ENCODE results near the gene MYO18B. TPM values are rescaled to one million over a fixed set of nuclear protein-coding genes. Genes with fewer than 3 reads are reported as not detected.

The MYO18B gene
- total RNA-seq, 1 donor from 2014 or later, result not detected

DNA sequence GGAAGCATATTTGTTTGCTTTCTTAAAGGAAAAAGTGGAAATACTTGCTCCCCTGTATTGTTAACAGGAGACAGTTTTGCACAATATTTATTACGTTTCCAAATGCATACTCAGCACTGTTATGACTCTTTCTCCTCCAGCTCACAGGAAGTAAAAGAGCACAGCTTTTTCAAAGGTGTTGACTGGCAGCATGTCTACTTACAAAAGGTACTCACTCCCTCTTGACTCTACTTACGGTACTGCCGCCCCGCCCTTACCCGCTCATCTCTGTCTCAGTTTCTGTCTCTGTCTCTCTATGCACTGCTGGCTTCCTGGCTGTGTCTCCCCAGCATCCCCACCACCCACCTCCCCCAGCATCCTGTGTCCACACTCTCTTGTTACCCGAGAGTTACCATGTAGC is 32.2 kb upstream of the MYO18B start:
- Histone ChIP-seq H3K4me1 (no peaks in the 10 kb centered on the region), H3K4me3 (no peak overlapping the region), H3K9me3 (no peaks in the 10 kb centered on the region), H3K27ac (no peak overlapping the region), H3K36me3 (peaks cover 49% of the 10 kb centered on the region), H3K27me3 (ENCODE audit: low read depth) (no peaks in the 10 kb centered on the region)
- no peak for DNase-seq
- ATAC-seq, result no peak
- TF ChIP-seq, protein P1, sequence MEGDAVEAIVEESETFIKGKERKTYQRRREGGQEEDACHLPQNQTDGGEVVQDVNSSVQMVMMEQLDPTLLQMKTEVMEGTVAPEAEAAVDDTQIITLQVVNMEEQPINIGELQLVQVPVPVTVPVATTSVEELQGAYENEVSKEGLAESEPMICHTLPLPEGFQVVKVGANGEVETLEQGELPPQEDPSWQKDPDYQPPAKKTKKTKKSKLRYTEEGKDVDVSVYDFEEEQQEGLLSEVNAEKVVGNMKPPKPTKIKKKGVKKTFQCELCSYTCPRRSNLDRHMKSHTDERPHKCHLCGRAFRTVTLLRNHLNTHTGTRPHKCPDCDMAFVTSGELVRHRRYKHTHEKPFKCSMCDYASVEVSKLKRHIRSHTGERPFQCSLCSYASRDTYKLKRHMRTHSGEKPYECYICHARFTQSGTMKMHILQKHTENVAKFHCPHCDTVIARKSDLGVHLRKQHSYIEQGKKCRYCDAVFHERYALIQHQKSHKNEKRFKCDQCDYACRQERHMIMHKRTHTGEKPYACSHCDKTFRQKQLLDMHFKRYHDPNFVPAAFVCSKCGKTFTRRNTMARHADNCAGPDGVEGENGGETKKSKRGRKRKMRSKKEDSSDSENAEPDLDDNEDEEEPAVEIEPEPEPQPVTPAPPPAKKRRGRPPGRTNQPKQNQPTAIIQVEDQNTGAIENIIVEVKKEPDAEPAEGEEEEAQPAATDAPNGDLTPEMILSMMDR (IDR thresholded peaks at IDR 0.05), result no peak
- intact Hi-C loops (cut with DNase I), result no loop called here

- DNase-seq (no peak), ATAC-seq (no peak)
- H3K4me3 ChIP-seq, result no peak overlapping the region
- H3K36me3 ChIP-seq, result peaks cover 51% of the 10 kb centered on the region
- no peaks in the 10 kb centered on the region for H3K4me1 ChIP-seq
- intact Hi-C loops (cut with DNase I), result no loop called here
- TF ChIP-seq, protein P1 (IDR thresholded peaks at IDR 0.05), result no peak
- no peak overlapping the region for H3K27ac ChIP-seq
- H3K27me3 ChIP-seq (ENCODE audit: low read depth), result no peaks in the 10 kb centered on the region
- no peaks in the 10 kb centered on the region for H3K9me3 ChIP-seq
These were observed 31.5 kb upstream of the MYO18B start for GRCh38 chr22:25710501-25710900.

DNA sequence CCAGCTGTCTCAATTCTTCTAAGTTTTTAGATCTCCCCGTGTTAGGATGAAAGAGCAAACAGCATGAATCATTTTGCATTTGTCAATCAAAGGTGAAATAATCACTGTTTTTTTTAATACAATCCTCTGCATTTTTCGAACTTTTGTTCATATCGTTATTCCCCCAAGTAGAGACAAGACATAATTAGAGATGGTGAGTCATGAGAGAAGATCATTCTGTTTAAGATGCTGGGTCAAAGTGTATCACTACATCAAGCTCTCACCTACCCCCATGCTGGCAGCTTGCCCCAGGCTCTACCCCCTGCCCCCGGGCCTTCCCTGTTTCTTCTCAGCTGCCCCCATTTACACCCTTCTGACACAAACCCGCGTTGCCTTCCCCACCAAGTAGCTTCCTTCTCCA is 30.5 kb upstream of the MYO18B start:
- TF ChIP-seq, protein P1 (IDR thresholded peaks at IDR 0.05), result no peak
- ATAC-seq, result no peak
- intact Hi-C loops (cut with DNase I), result no loop called here
- Histone ChIP-seq H3K36me3 (peaks cover 55% of the 10 kb centered on the region), H3K9me3 (no peaks in the 10 kb centered on the region), H3K4me1 (no peaks in the 10 kb centered on the region), H3K27ac (no peak overlapping the region), H3K4me3 (no peak overlapping the region), H3K27me3 (ENCODE audit: low read depth) (no peaks in the 10 kb centered on the region)
- DNase-seq, result no peak

DNA sequence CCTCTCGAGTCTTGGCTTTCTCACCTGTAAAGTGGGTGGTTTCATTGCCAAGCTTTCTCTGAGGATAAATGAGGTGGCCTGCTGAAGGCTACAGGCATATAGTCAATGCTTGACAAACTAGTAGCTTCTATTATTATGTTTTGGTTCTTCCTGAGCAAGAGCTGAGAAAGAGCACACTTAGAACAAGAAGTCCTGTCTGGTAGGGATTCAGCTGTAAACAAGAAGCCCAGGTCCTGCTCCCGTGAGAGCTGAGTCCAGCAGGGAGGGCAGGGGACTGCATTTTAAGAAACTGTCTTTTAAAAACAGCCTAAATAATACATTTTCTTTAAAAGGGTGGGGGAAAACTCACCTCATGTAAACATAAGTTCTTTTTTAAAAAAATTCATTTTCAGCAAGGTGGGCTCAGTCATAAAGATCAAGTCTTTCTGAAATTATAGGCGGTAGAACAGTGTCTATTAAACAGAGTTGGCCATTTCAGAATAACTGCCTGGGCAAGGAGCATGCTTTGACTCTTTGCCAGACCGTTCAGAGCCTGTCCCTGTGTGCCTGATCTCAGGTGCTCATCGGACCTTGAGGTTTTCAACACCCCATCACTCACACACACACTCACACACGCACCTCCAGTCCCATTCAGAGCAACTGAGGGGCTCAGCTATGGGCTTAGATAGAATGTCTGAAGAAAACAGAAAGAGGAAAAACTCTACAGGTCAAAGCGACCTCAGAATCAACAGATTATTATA is 29.2 kb upstream of the MYO18B start:
- DNase-seq, result no peak
- intact Hi-C loops (cut with DNase I), result no loop called here
- Histone ChIP-seq H3K4me1 (no peaks in the 10 kb centered on the region), H3K36me3 (peaks cover 58% of the 10 kb centered on the region), H3K27me3 (ENCODE audit: low read depth) (no peaks in the 10 kb centered on the region), H3K27ac (no peak overlapping the region), H3K4me3 (no peak overlapping the region), H3K9me3 (no peaks in the 10 kb centered on the region)
- no peak for ATAC-seq
- TF ChIP-seq, protein P1 (IDR thresholded peaks at IDR 0.05), result no peak

DNA sequence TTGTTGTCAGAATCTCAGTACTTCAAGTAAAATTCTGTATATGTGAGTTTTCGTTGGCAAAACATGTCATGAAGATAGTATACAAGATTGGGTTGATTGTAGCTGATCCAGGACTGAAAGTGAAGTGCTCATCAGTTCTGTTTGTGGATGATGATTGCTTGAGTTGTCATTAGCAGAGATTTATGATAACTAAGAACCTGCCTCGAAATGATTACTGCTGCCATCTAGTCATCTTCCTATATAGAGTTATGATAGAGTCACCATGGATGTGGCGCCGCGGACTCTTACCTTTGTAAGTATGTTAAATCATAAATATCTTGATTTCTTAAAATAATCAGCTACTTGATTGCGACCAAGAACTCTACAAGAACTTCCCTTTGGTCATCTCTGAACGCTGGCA is 27.9 kb upstream of the MYO18B start:
- Histone ChIP-seq H3K27me3 (ENCODE audit: low read depth) (no peaks in the 10 kb centered on the region), H3K4me3 (no peak overlapping the region), H3K9me3 (no peaks in the 10 kb centered on the region), H3K27ac (no peak overlapping the region), H3K36me3 (peaks cover 69% of the 10 kb centered on the region), H3K4me1 (no peaks in the 10 kb centered on the region)
- ATAC-seq (no peak), DNase-seq (no peak)
- intact Hi-C loops (cut with DNase I), result no loop called here
- TF ChIP-seq, protein P1 (IDR thresholded peaks at IDR 0.05), result no peak

All from lower lobe of right lung (tissue), 2 donors.